HFF-Myc (cell line): ENCODE measurements around the gene WDR1.

Experiments used
- DNase-seq: peaks from one replicate; pipeline ENCODE4 v3.0.0-alpha.2; 2011; ENCODE audit warnings: low read depth; ENCODE audit errors: extremely low read depth
- H3K4me3 ChIP-seq: replicated peaks from 2 replicates; pipeline ENCODE4 v1.5.1; 2011; ENCODE audit warnings: low read depth, mild to moderate bottlenecking, control low read depth, low read length
- TF ChIP-seq, protein P1 (sequence below): IDR thresholded peaks from 2 replicates; pipeline ENCODE4 v1.5.1; 2012; ENCODE audit warnings: mild to moderate bottlenecking, low read depth, low read length, control low read depth; ENCODE audit errors: missing control alignments

WDR1 gene

DNA sequence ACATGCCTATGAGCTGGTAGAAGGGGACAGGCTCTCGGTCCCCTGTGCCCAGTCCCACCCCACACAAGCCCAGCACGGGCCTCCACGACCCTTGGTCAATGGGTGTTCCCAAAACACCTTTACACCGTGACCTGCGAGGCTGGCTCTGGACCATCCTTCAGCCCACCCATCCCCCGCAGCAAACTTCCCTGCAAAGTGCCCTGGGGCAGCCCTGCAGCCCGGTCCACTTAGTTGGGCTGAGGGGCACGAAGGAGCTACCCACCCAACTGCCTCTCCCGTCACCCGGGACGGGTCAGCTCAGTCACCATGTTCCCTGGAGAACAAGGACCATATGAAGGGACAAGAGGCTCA, 23.4 kb downstream of the WDR1 start:
- TF ChIP-seq, protein P1, sequence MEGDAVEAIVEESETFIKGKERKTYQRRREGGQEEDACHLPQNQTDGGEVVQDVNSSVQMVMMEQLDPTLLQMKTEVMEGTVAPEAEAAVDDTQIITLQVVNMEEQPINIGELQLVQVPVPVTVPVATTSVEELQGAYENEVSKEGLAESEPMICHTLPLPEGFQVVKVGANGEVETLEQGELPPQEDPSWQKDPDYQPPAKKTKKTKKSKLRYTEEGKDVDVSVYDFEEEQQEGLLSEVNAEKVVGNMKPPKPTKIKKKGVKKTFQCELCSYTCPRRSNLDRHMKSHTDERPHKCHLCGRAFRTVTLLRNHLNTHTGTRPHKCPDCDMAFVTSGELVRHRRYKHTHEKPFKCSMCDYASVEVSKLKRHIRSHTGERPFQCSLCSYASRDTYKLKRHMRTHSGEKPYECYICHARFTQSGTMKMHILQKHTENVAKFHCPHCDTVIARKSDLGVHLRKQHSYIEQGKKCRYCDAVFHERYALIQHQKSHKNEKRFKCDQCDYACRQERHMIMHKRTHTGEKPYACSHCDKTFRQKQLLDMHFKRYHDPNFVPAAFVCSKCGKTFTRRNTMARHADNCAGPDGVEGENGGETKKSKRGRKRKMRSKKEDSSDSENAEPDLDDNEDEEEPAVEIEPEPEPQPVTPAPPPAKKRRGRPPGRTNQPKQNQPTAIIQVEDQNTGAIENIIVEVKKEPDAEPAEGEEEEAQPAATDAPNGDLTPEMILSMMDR: no peak
- DNase-seq: no peak
- no peak overlapping the region for H3K4me3 ChIP-seq

DNA sequence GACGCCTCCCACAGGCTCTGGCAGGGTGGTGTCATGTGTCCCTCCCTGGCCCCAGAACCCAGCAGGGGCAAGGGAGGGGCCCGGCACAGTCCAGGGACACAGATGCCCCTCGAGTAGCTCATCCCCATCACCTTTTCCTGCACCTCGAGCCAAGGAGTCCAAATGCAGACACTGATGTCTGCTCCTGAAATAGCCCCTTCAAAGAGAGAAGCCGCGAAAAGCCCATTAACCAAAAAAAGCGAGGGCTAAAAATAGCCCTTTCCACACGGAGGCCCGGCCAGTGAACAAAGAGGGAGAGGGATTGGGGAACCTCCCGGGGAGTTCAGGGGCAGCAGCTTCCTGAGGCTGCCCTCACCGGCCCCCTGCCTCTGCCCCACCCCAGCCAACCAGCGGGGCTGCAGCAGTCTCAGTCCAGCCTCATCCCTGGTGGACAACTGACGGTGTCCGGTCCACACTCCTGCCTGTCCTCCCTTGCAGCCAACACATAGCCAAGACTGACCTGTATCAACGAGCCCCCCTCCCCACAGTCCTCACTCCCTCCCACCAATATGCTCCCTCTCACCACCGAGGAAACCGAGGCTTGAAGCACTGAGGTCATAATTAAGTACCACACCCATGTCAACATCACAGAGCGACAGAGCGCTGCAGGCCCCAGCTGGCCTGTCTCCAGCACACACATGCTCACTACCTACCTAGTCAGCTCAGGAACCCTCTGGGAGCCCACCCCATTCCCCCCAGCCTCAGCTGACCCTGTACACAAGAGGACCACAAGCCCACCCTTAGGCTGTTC, 23.9 kb downstream of the WDR1 start:
- DNase-seq: no peak
- TF ChIP-seq, protein P1: no peak
- H3K4me3 ChIP-seq: no peak overlapping the region

DNA sequence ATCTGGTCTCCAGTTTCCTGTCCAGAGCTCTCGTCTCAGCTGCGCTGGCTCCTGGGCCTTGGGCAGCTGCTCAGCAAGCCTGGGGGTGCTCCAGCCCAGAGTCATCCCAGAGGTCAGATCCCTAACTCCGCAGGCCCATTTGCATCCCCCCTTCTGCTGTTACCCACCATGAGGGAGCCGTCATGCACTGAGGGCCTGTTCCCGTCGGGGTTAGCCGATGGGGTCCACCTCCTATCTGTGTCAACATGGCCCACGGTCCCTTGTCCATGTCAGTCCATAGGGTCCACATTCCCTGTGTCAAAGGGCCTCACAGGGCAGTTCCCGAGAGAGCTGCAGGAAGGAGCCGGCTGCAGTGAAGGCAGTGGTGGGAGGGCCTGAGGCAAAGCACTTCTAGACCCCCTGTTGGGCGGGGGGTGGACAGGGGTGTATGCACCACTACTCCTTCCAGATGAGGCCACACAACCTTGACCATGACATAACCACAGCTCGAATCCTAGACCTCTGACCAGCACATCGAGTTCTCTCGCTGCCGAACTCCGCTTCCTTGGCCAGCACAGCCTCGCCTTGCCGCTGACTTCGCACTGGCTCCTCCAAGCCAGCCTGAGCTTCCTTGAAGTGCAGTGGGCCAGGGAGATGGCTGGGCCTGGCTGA, 24.9 kb downstream of the WDR1 start:
- TF ChIP-seq, protein P1: no peak
- no peak for DNase-seq
- H3K4me3 ChIP-seq: no peak overlapping the region

DNA sequence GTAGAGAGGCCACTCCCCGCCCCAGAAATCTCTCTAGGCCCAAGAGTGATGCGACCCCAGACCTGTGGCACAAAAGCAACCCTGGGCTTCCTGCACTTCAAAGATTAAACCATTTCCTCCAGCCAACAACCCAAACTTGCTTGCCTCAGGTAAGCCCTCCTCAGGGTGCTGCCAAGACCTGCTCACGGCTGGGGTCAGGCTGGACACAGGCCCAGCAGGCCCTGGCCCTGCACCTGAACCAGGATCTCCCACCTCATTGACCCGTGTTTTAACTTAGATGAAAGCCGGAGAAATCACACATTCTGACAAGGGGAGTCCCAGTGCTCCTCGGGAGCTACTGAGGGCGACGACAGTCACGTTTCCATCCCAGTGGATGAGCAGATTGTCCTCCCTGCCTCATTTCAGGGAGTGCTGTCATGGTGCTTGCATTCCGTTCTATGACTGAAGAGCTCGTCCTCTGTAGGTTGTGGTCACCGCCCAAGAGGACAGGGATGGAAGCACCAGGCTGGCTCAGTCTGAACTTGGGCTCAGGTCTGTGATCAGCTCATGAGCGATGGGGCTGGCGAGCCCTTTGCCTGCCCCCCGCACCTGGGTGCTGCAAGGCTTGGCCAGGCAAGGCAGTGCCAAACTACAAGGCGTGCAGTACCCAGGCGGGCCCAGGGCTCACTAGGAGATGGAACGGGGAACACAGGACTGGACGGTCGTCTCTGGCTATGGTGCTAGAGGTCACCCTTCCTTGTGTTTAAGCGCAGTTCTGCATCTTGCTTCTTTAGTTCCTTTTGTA, 25.9 kb downstream of the WDR1 start:
- no peak for DNase-seq
- H3K4me3 ChIP-seq: no peak overlapping the region
- TF ChIP-seq, protein P1: no peak

DNA sequence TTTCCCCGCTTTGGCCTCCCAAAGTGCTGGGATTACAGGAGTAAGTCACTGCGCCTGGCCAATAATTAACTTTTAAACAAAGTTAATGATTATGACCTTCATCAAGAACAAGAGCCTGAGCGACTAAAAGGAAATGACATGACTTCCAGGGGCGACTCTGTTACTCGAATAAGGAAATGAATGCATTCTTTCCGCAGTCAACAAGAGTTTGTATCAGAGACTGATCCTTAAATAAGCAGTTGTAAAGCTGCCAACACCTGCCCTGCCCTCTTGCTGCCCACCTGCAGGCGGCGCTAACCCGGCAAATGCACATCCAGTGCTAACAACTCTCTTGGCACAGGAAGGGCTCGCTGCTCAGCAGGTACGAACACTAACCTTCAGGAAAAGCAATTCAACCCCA, 27.3 kb downstream of the WDR1 start:
- DNase-seq: no peak
- H3K4me3 ChIP-seq: no peak overlapping the region
- TF ChIP-seq, protein P1: peak; percentile 42

- TF ChIP-seq, protein P1: no peak
- no peak for DNase-seq
- no peak overlapping the region for H3K4me3 ChIP-seq
Observed at GRCh38 chr4:10088135-10089010, 28.2 kb downstream of the WDR1 start.
